ENCODE results near the gene HECW1. TPM values are rescaled to one million over a fixed set of nuclear protein-coding genes. Genes with fewer than 3 reads are reported as not detected.

HECW1 gene
- total and polyA plus RNA-seq, 2 of the 8 experiments (the other 6 are each of a cell fraction or from before 2014, with no cell fraction given): 2.9 to 12.7 TPM

- TF ChIP-seq, protein P1, sequence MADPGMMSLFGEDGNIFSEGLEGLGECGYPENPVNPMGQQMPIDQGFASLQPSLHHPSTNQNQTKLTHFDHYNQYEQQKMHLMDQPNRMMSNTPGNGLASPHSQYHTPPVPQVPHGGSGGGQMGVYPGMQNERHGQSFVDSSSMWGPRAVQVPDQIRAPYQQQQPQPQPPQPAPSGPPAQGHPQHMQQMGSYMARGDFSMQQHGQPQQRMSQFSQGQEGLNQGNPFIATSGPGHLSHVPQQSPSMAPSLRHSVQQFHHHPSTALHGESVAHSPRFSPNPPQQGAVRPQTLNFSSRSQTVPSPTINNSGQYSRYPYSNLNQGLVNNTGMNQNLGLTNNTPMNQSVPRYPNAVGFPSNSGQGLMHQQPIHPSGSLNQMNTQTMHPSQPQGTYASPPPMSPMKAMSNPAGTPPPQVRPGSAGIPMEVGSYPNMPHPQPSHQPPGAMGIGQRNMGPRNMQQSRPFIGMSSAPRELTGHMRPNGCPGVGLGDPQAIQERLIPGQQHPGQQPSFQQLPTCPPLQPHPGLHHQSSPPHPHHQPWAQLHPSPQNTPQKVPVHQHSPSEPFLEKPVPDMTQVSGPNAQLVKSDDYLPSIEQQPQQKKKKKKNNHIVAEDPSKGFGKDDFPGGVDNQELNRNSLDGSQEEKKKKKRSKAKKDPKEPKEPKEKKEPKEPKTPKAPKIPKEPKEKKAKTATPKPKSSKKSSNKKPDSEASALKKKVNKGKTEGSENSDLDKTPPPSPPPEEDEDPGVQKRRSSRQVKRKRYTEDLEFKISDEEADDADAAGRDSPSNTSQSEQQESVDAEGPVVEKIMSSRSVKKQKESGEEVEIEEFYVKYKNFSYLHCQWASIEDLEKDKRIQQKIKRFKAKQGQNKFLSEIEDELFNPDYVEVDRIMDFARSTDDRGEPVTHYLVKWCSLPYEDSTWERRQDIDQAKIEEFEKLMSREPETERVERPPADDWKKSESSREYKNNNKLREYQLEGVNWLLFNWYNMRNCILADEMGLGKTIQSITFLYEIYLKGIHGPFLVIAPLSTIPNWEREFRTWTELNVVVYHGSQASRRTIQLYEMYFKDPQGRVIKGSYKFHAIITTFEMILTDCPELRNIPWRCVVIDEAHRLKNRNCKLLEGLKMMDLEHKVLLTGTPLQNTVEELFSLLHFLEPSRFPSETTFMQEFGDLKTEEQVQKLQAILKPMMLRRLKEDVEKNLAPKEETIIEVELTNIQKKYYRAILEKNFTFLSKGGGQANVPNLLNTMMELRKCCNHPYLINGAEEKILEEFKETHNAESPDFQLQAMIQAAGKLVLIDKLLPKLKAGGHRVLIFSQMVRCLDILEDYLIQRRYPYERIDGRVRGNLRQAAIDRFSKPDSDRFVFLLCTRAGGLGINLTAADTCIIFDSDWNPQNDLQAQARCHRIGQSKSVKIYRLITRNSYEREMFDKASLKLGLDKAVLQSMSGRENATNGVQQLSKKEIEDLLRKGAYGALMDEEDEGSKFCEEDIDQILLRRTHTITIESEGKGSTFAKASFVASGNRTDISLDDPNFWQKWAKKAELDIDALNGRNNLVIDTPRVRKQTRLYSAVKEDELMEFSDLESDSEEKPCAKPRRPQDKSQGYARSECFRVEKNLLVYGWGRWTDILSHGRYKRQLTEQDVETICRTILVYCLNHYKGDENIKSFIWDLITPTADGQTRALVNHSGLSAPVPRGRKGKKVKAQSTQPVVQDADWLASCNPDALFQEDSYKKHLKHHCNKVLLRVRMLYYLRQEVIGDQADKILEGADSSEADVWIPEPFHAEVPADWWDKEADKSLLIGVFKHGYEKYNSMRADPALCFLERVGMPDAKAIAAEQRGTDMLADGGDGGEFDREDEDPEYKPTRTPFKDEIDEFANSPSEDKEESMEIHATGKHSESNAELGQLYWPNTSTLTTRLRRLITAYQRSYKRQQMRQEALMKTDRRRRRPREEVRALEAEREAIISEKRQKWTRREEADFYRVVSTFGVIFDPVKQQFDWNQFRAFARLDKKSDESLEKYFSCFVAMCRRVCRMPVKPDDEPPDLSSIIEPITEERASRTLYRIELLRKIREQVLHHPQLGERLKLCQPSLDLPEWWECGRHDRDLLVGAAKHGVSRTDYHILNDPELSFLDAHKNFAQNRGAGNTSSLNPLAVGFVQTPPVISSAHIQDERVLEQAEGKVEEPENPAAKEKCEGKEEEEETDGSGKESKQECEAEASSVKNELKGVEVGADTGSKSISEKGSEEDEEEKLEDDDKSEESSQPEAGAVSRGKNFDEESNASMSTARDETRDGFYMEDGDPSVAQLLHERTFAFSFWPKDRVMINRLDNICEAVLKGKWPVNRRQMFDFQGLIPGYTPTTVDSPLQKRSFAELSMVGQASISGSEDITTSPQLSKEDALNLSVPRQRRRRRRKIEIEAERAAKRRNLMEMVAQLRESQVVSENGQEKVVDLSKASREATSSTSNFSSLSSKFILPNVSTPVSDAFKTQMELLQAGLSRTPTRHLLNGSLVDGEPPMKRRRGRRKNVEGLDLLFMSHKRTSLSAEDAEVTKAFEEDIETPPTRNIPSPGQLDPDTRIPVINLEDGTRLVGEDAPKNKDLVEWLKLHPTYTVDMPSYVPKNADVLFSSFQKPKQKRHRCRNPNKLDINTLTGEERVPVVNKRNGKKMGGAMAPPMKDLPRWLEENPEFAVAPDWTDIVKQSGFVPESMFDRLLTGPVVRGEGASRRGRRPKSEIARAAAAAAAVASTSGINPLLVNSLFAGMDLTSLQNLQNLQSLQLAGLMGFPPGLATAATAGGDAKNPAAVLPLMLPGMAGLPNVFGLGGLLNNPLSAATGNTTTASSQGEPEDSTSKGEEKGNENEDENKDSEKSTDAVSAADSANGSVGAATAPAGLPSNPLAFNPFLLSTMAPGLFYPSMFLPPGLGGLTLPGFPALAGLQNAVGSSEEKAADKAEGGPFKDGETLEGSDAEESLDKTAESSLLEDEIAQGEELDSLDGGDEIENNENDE (IDR thresholded peaks at IDR 0.05; ENCODE audit: insufficient replicate concordance, low read length): no peak
- TF ChIP-seq ATF2 (IDR thresholded peaks at IDR 0.05; ENCODE audit: low read length) (no peak), RBBP5 (IDR thresholded peaks at IDR 0.05; ENCODE audit: borderline replicate concordance, low read depth, low read length) (no peak), RAD21 (IDR thresholded peaks at IDR 0.05 in 1 of 2, conservative IDR thresholded peaks at IDR 0.05 in 1 of 2; ENCODE audit: low read depth in 2 of 2, low read length in 2 of 2) (no peak), SP2 (IDR thresholded peaks at IDR 0.05; ENCODE audit: low read length) (no peak), SAP30 (IDR thresholded peaks at IDR 0.05; ENCODE audit: insufficient read depth, insufficient replicate concordance, low read length) (no peak)
These were observed 463.8 kb downstream of the HECW1 start (continued) for GRCh38 chr7:43576241-43576640.

Measured in H1 (cell line).